GM18511 (cell line): ENCODE measurements around the gene UBALD2.
"Not testable (repeated sequence)": the region's sequence is repeated elsewhere in the genome, so short reads cannot be mapped to it uniquely, and the experiment has no call there.

ENCODE experiments used
- ATAC-seq: cut with Tn5 transposase; IDR thresholded peaks from one replicate; pipeline ENCODE4 v1.9.1; 2021; ENCODE audit warnings: mild to moderate bottlenecking, moderate library complexity; ENCODE audit not compliant: unreplicated experiment

UBALD2 gene

DNA sequence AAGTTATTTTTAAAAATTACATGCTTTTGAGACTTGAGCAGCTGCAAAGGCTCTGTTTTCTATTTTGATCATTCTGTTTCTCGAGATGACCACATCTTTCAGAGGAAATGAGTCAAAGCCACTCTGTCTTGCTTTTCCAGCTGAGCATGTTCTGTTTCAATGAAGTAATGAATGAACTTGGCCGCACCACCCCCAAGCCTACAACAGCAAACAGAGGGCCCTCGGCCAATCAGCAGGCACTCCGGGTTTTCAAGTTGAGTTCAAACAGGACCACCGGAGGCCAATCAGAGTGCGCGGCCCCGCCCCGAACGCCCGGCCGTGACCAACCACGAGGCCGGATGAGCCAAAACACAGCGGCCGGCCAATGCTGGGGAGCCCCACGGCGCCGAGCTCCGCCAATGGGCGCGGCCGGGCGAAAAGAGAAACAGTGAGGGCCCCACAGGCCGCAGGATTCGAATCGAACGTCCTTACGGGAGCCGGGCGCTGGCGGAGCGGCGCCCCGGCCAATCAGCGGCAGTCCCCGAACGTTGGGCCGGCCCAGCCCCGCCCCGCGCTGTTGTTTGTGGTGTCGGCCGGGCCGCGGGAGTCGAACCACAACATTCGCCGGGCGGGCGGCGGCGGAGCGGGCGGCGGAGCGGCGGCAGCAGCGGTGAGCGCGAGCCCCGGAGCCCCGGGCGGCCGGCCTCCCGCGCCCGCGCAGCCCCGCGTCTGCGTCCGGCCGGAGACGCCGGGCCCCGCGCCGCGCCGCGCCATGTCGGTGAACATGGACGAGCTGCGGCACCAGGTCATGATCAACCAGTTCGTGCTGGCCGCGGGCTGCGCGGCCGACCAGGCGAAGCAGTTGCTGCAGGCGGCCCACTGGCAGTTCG lies at the start of gene UBALD2:
Gene UBALD2, plus strand, starts transcription at position 594 of the 869 bp plus-strand sequence. Its CDS starts 158 bp downstream, at position 752.
- peak; percentile 73 for ATAC-seq

DNA sequence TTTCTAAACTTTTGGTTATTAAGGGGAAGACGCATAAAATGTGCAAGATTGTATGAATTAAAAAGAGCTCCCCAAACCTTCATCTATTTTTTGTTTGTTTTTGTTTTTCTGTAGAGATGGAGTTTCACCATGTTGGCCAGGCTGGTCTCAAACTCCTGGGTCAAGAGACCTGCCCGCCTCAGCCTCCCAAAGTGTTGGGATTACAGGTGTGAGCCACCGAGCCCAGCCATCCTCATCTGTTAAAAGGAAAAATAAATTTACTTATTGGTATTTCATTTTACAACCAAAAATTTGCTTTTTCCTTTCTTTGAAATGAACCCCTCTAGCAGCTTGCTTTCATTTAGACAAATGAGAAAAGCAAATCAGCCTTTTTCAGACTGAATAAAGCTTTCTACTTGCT lies 48.1 kb upstream of the UBALD2 start:
- ATAC-seq = no peak

DNA sequence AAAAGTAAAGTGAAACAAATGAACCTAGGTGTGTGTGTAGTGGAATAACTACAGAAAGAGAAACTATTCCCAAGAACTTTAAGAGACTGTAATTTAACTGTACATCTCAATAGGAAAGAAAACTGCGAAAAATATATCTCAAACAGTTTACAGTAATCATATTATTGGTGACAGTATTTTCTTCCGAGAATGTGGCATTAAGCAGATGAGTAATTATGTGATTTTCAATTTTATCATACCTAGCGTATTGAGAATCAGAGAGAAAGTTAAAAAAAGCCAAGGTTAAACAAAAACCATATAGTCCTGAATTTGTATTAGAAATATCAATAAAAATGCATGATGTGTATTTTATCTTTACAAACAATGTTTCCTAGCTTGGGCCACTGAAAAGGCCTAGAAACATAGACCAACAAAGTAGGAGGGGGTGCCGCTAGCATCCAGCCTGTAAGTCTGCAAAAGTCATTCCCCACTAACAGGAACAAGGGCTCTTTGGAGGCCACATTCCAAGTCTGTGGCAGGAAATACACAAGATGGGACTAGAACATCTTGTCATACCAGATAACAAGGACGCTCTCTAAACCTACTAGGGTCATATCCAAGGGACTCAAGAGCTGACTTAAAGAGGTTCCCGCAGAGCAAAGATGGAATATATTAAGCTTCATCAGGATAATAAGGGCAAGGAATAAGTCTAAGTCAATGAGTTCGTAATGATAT lies 45.3 kb upstream of the UBALD2 start:
- ATAC-seq = no peak

DNA sequence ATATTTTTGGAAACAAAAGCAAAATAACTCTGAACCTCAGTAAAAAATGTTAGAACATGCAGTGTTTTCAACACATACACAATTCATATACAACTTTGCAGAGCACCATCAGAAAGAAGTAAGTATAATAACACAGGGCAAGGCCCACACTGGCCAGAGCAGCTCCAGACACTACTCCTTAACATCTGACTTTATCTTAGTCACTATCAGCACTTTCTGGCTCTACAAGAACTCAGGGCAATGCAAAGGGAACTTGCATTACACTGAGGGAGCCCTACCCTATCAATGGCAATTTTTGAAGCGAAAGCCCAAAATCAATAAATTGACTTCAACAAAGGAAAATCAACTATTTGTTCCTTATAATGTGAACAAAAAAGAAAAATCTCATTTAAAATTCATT lies 41.3 kb upstream of the UBALD2 start:
- no peak for ATAC-seq

DNA sequence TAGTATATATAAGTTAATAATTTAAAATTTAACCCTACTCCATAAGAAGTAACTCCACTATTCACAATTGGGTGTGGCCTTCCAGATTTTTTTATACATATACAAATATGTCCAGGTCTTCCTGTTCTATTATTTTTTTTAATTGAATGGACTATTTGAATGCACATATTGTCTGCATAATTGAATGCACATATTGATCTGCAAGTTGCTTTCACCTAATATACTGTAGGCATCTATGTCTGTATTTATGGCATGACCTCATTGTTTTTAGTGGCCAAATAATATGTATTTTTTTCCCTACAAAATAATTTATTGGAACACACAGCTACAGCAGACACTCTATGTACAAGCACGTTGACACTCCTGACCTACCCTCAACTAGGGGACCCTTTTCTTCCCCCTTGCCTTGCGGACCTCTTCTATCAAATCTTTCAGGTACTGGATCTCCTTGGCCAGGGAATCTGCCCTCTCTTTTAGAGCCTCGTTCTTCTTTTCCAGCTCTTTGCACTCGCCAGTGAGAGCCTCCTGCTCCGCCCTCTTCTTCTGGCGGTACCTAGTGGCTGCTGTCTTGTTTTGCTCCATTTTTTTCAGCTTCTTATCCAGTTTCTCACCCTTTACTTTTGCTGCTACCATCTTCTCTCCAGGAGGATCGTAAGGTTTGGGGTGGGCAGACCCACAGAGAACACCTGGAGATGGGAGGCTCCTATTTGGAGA lies 39.6 kb upstream of the UBALD2 start:
- ATAC-seq = not testable (repeated sequence)

DNA sequence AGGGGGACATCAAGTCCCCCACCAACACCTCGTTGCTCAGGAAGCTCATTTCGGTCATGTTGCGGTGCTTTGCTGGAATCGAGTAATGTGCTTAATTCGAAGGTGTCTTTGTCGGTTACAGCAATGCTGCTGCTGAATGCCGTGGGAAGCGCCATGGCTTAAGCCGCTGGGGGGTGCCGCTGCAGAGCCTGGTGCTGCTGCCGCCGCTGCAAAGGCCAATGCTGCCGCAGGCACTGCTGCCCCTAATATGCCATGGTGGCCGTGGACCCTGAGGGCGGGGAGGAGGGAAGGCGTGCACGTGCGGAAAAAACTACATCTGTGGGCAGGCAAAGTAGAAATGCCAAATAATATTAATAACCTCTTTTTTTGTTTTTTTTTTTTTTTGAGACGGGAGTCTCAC lies 38.4 kb upstream of the UBALD2 start:
- ATAC-seq = not testable (repeated sequence)

DNA sequence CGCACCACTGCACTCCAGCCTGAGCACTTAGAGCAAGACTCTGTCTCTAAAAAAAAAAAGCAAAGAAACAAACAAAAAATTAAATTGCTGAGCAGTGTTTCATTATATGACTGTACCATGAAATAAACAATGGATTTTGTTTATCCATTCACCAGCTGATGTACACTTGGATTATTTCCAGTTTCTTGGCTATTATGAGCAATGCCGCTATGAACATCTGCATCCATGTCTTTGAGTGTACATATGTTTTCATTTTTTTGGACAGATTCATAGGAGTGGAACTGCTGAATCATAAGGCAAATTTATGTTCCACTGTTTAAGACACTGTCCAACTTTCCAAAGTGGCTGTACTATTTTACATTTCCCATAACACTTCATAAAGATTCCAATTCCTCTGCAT lies 32.8 kb upstream of the UBALD2 start:
- ATAC-seq = no peak

DNA sequence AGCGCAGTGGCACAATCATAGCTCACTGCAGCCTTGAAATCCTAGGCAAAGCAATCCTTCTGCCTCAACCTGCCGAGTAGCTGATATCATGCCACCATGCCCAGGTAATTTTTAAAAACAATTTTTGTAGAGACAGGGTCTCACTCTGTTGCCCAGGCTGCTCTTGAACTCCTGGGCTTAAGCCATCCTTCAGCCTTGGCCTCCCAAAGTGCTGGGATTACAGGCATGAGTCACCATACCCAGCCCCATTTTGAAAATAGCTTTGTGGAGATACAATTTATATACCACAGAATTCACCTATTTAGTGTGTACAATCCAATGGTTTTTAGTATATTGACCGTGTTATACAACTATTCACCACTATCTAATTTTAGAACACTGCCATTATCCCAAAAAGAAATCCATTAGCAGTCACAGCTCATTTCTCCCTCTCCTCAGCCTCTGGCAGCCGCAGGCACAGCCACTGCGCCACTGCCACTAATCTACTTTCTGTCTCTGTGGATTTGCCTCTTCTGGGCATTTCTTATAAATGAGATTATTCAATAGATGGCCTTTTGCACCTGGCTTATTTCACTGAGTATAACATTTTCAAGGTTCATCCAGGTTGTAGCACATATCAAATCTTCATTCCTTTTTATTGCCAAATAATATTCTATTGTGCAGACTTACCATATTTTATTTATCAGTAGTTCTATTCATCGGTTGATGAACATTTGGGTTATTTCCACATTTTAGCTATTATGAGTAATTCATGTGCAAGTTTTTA lies 31.4 kb upstream of the UBALD2 start:
- ATAC-seq = no peak

DNA sequence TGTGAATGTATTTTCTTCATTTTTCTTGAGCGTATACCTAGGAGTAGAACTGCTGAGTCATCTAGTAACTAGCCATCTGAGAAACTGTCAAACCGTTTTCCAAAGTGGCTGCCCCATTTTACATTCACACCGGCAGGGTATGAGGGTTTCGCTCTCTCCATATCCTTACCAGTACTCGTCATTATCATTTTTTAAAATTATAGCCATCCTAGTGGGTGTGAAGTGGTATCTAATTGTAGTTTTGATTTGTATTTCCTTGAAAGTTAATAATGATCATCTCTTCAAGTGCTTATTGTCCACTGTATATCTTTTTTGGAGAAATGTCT lies 30.8 kb upstream of the UBALD2 start:
- no peak for ATAC-seq

DNA sequence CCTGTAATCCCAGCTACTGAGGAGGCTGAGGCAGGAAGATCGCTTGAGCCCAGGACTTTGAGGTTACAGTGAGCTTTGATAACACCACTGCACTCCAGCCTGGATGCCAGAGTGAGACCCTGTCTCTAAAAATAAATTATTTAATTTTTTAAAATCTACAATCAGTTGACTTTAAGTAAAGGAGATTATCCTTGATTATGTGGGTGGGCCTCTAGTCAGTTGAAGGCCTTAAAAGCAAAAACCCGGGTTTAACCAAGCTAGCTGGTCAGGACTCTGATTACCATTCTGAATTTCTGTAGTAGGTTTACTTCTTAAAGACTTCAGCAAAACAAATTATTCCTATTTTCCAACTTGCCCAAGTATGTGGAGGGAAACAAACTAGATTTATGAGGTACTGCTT lies 29.3 kb upstream of the UBALD2 start:
- ATAC-seq = no peak

DNA sequence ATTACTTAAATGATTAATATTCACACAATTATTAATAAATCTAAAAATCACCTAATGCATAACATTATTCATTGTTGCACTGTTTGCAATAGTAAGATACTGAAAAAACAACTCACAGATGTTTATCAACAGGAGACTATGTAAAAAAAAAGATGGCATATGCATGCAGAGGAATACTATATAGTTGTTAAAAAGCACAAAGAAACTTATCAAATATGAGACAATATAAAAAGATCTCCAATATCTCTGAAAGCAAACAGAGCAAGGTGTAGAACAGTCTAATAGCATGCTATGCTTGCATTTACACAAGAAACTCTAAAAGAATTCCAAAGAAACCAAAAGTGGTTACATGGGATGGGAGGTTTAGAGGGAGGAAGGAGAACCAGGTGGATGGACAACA lies 28.5 kb upstream of the UBALD2 start:
- ATAC-seq = no peak

DNA sequence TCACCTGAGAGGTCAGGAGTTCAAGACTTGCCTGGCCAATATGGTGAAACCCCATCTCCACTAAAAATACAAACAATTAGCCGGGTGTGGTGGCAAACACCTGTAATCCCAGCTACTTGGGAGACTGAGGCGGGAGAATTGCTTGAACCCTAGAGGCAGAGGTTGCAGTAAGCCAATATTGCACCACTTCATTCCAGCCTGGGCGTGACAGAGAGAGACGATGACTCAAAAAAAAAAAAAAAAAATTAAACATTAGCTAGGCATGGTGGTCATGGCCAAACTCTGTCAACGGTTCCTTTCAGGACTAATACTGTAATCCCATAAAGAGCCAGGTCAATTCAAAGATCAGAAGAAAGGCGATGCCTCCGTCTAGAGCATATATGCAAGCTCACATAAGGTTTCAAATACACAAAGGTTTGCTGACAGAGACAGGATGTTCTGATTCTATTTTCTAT lies 27.3 kb upstream of the UBALD2 start:
- no peak for ATAC-seq

DNA sequence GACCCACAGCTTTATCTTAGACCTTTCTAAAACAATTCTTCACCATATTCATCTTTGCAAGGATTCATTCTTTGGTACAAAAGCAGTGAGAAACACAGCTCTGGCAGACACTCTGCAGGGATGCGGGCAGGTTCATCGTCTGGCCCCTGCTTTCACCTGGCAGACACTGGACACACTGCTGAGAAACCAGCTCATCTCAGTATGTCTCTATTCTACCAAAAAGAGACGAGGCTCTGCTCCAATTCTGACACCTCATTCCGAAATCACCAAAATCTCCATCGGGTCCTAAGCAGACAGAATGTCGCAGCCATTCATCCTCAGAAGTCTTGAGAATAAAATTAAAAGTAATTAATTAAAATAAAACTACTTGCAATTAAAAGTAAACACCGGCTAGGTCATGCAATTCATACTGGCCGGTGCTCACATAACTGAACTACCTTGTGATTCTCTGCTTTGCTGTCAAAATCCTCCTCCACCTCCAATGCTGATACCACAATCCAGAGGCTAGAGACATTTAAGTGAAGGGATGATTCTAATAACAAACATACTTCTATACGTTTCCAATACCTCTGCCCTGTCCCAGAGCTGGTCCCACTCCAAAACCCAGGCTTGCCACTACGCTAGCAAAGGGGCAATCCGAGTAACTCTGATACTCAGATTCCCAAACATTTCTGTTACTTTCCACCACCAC lies 26.2 kb upstream of the UBALD2 start:
- no peak for ATAC-seq

DNA sequence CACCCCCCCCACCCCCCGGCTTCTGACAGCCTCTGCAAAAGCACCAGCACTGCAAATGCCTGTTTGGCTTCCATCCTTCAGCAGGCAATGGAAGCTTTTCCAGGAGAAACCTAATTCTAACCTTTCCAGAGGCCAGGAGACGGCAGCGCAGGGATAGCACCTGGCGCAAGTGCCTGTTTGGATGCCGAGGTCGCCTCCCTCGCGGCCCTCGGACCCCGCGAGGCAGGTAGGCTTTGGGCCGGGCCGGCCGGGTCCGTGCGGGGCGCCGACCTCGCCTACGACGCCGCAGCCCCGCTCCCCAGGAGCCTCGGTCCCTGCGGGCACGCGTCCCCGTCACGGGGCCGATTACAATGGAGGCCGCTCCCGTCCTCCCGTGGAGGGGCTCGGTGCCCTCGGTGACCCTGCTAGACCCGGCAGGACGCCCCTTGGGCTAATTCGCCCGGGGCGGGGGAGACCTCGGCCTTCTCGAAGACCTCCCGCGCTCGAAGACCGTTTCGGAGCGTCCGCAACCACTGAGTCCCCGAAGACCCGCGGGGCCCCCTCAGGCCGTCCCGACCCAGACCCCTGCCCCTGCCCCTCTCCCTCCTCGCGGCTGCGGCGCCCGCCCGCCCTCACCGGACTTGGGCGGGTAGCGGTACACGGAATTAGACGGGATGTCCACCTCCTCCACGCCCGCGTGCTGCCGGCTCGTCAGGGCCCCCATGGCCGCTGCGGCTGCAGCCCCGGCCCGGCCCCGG lies 25.4 kb upstream of the UBALD2 start:
- peak; percentile 20 for ATAC-seq

DNA sequence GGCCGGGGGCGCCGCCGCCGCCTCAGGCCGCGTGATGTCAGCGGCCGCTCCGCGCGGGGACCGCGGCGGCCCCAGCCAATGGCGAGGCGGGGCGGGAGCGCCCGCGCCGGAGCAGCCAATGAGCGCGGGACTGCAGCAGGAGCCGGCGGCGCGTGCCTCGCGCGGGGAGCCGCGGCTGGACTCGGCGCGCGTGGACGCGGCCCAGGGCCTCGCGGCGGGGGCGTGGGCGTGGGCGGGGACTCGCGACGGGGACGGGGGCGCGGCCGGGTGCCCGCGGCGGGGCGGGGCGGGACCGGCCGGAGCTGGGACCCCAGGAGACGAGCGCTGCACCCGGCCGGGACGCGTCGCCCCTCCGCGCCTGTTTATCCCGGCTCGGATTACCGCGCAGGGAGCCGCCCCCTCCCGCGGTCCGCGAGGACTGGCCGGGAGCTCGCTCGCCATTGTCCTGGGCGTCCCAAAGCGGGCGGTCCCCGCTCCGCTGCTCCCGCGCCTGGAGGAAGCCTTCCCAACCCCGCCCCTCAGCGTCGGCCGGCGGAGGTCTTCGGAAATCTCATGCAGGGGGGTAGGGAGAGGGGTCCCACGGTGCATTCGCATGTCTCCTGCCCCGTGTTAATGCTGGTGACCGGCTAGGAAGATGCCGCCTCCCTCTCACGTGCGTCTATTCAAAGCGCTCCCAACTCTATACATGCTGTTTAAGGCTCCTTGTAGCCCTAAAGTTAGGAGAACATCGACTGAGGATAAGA lies 24.5 kb upstream of the UBALD2 start, which contains the start of gene RNF157:
Gene RNF157, minus strand, starts transcription at position 33 of the 743 bp plus-strand sequence. CDS start 253 bp downstream, outside the sequence.
- peak; percentile 69 for ATAC-seq

DNA sequence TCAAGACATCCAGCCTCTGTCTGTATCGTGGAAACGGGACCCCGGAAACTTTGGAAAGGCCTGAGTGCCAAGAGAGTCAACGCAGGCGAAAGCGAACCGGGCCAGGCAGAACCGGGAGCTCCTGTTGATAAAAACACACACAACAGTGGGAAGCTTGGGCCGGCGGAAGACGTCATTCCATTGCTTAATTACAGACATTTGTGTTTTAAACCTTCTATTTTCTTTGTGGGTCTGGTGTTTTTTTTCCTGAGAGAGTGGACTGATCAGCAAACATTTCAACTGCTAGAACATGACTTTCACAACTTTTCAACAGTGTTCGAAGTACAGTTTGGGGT lies 24.0 kb upstream of the UBALD2 start:
- peak; percentile 6 for ATAC-seq

DNA sequence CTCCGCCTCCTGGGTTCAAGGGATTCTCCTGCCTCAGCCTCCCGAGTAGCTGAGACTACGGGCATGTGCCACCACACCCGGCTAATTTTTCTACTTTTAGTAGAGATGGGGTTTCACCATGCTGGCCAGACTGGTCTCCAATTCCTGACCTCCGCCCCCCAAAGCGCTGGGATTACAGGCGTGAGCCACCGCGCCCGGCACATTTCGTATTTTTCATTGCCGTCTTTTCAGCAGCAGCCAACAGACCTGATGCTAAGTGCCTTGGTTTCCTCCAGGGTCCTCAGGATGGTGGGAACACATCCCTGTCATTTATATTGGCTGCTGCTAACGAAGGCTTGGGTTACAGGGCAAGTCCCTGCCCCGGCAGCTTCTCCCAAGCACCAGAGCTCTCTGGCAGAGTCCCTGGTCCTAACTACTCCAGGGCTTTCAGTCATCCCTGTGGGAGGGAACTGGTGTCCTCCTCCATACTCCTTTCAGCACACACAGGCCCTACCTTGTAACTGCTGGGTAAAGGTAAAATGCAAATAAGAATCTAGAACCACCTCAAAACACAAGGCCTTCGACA lies 23.4 kb upstream of the UBALD2 start:
- ATAC-seq = no peak

DNA sequence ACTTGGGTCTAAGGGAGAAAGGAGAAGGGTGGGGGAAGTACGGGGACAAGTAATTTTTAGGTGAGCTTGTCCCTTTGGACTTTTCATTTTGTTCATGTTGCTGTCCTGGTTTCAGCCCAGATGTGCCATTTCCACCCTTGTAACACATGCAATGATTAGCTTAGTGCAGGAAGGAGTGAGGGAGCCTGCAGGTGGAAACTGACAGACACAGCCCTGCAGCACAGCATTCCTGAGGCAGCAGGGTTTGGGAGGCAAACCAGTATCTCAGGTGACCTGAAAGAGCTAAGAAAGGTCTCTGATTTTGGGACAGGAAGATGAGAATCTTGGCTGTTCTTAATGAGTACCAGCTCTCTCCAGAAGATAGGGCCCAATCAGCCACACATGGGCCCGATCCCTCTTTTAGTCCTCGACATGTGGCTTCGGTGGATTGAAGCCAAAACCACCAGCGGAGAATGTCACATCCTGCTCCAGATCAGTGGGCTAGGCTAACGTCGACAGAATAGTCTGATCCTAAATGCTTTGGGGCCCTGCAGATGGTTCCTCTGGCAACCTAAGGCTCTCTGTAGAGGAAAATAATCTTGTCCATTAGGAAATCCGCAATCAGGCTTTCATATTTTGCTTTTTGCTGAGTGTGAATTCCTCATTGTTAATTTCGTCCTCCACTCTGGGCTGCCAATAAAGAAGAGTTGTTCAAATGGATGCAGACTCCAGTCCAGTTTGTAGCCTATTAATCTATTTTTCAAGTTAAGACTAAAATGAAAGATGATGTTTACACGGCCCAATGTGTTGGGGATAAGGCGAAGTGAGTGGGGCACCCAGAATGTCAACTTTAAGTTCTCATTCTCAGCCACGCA lies 21.1 kb upstream of the UBALD2 start:
- no peak for ATAC-seq
